ENCODE data around the gene HINT2.

Gene HINT2

DNA sequence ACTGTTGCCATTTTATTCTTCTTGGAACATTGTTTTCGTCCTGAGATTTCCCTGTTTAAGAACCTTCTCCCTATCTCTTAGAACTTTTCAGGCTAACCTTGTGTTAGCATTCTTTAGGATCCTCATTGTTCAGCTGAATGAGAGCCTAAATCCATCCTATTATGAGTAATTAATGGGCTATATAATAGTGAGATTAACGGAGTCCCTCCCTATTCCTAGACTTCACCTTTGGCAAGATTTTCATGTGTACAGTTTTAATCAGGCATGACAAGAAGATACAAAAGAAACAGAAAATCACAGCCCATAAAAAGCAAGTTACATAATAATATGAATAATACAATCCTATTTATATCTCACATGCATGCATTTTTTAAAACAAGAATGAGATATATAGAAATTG lies 51.7 kb downstream of the HINT2 start:
- DNase-seq: no peak
- Histone ChIP-seq H3K27me3 (no peaks in the 10 kb centered on the region), H3K4me1 (peaks cover 11% of the 10 kb centered on the region), H3K36me3 (no peaks in the 10 kb centered on the region), H3K4me3 (ENCODE audit: low read depth, low read length) (no peak overlapping the region), H3K9me3 (no peaks in the 10 kb centered on the region)
- TF ChIP-seq, protein P1, sequence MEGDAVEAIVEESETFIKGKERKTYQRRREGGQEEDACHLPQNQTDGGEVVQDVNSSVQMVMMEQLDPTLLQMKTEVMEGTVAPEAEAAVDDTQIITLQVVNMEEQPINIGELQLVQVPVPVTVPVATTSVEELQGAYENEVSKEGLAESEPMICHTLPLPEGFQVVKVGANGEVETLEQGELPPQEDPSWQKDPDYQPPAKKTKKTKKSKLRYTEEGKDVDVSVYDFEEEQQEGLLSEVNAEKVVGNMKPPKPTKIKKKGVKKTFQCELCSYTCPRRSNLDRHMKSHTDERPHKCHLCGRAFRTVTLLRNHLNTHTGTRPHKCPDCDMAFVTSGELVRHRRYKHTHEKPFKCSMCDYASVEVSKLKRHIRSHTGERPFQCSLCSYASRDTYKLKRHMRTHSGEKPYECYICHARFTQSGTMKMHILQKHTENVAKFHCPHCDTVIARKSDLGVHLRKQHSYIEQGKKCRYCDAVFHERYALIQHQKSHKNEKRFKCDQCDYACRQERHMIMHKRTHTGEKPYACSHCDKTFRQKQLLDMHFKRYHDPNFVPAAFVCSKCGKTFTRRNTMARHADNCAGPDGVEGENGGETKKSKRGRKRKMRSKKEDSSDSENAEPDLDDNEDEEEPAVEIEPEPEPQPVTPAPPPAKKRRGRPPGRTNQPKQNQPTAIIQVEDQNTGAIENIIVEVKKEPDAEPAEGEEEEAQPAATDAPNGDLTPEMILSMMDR (IDR thresholded peaks at IDR 0.05; ENCODE audit: low read depth, low read length): no peak
